T follicular helper cell (primary cell): ENCODE data around the gene PTOV1.

Experiments used
- DNase-seq: peaks from one replicate; pipeline ENCODE4 v3.0.0-alpha.2; 2020; ENCODE audit warnings: low read depth

Gene PTOV1

GRCh38 chr19:49889687-49890348 is 38.9 kb downstream of the PTOV1 start:
- DNase-seq = peak; percentile 63

GRCh38 chr19:49890349-49891311 is 39.7 kb downstream of the PTOV1 start:
- DNase-seq = peak; percentile 64

- DNase-seq = no peak
These were observed 40.4 kb downstream of the PTOV1 start for GRCh38 chr19:49891393-49891792.

- no peak for DNase-seq
These were observed 41.8 kb downstream of the PTOV1 start for GRCh38 chr19:49892716-49893115.

GRCh38 chr19:49894011-49894664 is 43.2 kb downstream of the PTOV1 start:
- no peak for DNase-seq

GRCh38 chr19:49894879-49895565 is 44.1 kb downstream of the PTOV1 start:
- DNase-seq = no peak

- DNase-seq = no peak
These were observed 44.8 kb downstream of the PTOV1 start for GRCh38 chr19:49895566-49896297.

GRCh38 chr19:49896863-49897621 is 46.1 kb downstream of the PTOV1 start, which contains the start of gene IL4I1:
Gene IL4I1 (minus strand): TSS chr19:49896887. CDS start chr19:49896160, 727 bp downstream.
- DNase-seq = peak; percentile 44

GRCh38 chr19:49904136-49904535 is 53.2 kb downstream of the PTOV1 start:
- no peak for DNase-seq

- no peak for DNase-seq
These were observed 56.1 kb downstream of the PTOV1 start for GRCh38 chr19:49906879-49907564.

GRCh38 chr19:49907745-49908446 is 56.9 kb downstream of the PTOV1 start:
- DNase-seq = no peak

- DNase-seq = no peak
These were observed 57.8 kb downstream of the PTOV1 start for GRCh38 chr19:49908480-49909420.

- no peak for DNase-seq
These were observed 59.2 kb downstream of the PTOV1 start for GRCh38 chr19:49910179-49910578.
